Caki2 (cell line): ENCODE data around the gene BLMH. TPM values are rescaled to one million over a fixed set of nuclear protein-coding genes. Genes with fewer than 3 reads are reported as not detected.
A peak's percentile ranks its signal among the peaks of the same experiment; 100 is the strongest.

Experiments used
- DNase-seq: peaks from one replicate; pipeline ENCODE4 v3.0.0-alpha.2; 2015; ENCODE audit warnings: low read depth
- in situ Hi-C: cut with HindIII; loops from 2 replicates; pipeline ENCODE4 v1.10.0; 2016; ENCODE audit warnings: low sequenced_read_pairs, low pct_unique_long_range_greater_than_20kb, mixed read lengths
- total RNA-seq: library from RNA; depleted of rRNA; stranded (reverse); fragments of >200 nt; shearing (Covaris generic); gene quantifications from 2 replicates; pipeline ENCODE4 v1.2.3, GENCODE V29; 2014; ENCODE audit warnings: low replicate concordance

BLMH gene
- total RNA-seq, 1 experiment from 2014 or later = 42.2 TPM

DNA sequence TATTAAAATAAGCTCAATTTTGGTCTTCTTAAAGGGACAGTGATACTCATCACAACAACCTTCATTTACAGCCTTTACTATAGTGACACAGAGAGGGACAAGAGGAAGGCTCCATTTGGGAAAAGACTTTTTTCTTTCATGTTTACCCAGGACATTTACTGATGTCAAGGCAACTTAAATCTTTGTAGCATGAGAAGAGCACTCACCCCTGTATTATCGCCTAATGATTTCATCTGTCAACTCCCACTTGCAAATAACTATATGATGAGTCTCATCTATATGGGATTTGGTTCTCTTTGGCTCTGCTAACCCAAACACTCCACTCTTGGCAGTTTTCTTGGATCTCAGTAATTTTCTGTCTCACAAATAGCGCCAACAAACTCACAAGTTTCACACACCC lies 24.1 kb downstream of the BLMH start:
- DNase-seq = no peak
- in situ Hi-C loops = loop anchor here (25.0 kb wide), 1 partner anchor 130 kb away; no protein-coding TSS in a partner anchor

DNA sequence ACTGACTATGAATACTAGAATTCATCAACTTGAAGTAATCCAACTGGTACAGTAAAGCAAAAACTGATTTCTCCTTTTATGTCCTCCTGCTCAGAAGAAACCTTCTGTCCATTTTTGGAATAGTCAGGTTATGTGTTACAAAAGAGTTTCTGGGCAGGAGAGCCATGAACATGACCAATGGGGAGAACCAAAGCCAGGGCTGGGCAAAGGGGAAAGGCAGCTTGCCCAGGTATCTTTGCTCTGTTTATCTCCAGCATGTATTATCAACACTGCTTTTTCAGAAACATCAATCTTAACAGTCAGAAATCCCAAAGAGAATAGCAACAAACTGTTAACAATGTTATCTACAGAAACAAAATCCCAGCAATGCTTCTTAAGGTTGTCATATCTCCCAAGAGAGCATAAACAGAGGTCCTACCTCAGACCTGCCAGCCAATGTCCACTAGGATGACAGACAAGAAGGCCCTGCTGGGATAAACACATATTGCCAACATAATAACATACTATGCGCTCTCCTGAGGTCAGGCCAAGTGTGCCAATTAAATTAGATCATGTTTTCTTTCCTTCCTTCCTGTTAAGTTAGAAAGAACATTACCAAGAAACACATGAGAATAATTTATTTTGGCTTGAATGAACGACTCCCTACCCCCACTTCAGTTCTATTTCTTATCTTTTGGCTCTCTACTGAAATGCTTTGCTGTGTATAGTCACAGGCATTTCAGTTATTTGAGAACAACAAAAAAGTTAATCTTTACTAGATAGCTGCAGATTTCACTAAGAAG lies 28.0 kb downstream of the BLMH start:
- in situ Hi-C loops = loop anchor here (25.0 kb wide), 1 partner anchor 126 kb away; no protein-coding TSS in a partner anchor
- peak; percentile 93 for DNase-seq

DNA sequence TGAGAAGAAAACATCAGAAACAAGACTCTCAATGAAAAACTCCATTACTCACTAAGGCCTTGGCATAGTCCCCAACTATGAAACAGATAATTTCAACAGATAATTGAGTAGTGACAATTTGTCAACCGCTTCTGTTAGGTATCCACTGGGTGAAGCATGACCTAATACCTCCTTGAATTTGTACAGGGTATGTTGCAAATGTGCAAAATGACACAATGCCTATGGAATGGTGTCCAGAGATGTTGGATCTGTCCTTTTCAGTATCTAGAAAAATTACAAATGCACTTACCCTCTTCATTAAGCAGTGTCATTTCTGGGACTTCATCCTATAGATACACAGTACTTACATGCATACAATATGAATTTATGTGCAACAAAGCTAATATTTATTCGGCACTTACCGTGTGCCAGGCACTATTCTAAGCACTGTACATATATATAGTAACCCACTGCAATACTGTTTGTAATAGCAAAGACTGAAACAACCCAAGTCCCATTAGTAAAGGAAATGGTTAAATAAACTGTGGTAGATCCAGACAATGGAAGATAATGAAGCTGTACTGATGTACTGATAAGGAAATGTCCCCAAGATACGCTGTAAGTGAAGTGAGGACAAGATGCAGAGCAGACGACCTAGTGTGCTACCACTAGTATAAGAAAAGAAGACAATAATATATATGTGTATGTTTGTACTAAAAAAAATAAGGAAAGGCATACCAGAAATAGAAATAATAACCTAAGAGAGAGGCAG lies 34.8 kb downstream of the BLMH start:
- in situ Hi-C loops = loop anchor here (25.0 kb wide), 1 partner anchor 120 kb away; no protein-coding TSS in a partner anchor
- DNase-seq = no peak

DNA sequence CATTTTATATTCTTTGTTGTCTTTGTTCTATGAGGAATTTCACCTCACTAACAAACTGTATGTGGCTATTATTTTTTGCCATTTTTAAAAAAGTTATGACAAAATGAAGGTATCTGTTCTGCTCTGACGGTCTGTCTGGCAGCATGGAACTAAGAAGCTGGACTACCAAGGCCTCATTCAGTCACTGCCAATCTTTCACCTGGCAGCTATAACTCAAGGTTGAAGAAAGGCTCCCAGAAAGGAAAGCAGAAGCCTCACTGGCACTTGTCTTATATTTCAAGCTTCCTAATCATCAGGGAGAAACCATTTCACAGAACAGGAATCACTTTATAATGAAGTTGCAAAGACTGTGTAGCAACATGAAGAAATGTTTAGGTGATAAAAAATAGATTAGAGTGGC lies 37.6 kb downstream of the BLMH start:
- in situ Hi-C loops = loop anchor here (25.0 kb wide), 1 partner anchor 117 kb away; no protein-coding TSS in a partner anchor
- DNase-seq = no peak

DNA sequence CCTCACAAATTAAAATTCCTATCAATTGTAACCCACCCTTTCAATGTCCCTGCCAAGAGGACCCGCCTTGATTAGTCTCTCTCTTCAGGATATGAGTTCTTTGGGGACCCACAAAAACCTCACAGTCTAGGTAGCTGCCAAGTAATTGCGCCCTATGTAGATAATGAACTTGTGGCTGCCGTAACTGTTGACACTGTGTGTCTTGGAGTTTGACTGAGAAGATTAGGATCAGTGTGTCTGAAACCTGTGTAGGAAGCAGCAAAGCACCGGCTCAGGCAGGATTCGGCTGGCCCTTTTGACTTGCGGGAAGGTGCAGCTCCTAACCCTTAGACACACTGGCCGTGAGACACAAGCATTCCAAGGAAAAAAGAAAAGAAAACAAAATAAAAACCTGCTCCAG lies 38.4 kb downstream of the BLMH start:
- DNase-seq = no peak
- in situ Hi-C loops = loop anchor here (25.0 kb wide), 1 partner anchor 116 kb away; no protein-coding TSS in a partner anchor

DNA sequence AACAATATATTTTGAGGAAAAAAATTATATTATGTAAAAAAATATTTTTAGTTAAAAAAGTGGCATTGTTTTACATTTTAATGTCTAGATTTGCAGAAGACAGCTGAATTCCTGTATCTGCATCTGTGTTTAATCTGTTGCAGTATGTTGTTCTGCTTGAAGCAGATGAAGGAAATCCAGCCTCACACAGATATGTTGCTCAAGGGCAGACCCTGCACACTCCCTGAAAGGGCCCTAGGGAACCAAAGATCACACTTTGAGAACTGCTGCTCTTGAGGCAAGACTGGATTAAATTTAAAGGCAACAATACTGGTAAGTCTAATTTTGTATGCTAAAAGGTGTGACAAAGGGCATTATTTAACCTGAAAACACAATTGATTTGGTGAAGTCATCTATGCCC lies 39.8 kb downstream of the BLMH start:
- DNase-seq = no peak
- in situ Hi-C loops = loop anchor here (25.0 kb wide), 1 partner anchor 115 kb away; no protein-coding TSS in a partner anchor

DNA sequence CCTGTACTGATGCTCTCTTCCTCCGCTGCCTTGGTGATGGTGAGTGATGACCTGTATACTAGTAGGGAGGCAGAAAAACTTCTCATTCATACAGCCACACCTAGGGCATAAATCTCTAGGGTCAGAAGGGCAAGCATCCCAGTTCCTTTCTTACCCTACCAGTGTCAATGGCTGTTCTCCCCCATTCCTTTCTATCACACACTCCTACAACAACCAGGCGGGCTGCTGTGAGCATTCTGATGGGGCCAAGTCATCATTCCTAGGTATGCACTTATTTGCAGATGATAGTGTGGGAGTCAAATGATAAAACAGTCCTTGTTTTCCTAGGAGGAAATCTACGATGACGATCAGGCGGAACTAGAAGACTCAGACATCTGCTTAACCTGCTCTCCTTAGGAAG lies 42.3 kb downstream of the BLMH start:
- DNase-seq = no peak
- in situ Hi-C loops = no loop called here

DNA sequence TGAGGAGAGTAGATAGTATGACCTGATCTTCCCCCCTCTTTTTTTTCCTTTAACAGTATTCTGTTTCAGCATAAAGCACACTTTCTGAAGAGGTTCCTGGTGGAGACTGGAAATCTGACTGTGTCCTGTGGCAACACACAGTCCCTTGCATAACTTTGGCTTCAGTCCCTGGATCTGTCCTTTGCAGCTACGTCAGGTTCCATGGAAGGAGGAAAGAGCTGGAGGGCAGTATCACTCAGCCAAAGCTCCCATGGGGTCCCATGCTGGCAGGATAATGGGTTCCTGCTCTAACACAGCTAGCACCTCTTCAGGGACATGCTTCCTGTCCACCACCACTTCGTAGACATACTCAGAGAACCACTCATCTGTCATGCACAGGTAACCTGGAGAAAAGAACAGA lies 43.0 kb downstream of the BLMH start:
- DNase-seq = no peak
- in situ Hi-C loops = no loop called here

DNA sequence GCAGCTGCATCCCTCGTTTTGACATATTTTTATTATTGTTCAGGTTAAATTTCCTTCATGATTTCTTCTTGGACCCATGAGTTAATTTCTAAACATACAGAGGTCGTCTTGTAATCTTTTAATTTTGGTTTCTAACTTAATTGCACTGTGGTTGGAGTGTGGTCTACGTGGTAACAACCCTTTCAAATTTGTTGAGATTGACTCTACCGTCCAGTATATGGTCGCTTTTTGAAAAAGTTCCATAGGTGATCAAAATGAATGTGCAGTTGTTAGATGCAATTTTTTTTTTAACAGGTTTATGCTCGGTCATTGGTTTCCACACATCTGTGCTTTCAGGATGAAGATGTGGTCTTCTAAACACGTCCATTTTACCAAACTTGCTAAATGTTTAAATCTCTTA lies 45.3 kb downstream of the BLMH start:
- in situ Hi-C loops = no loop called here
- no peak for DNase-seq

DNA sequence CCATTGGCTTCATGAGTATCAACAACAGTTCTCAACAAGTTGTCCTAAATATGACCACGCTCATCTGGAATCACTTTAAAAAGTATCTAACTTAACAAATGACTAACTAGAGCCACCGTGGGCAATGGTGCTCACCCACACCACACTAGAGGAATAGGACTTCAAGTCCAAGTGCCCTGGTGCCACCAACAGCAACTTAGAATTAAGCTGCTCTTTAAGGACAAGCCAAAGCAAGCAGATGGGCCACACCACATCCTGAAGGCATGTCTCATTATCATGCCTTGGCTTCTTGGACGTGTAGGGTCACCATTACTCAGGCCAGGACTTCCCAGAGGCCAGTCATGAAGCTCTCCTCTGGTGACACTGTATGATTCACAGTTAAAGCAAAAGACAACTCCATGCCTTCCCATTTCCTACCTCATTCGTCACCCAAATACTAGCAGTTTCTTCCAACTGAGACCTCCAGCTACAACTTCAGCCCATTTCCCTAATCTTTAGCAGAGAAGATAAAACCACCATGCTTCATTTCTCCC lies 46.8 kb downstream of the BLMH start:
- in situ Hi-C loops = no loop called here
- DNase-seq = peak; percentile 37

DNA sequence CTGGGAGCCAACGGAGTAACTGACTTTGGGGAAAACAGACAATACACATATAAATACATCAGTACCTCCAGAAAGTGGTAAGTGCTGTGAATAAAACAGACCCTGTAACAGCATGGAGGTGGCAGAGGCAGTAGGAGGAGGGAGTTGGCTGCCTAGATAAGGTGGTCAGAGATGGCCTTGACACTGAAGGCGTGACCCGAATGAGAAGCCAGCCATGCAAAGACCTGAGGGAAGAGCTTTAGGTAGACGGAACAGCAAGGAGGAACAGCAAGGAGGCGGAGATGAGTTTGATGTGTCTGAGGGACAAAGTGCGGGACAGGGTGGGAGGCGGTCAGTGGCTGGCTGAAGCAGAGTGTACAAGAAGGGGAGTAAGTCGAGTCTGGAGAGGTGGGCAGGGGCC lies 48.2 kb downstream of the BLMH start:
- in situ Hi-C loops = no loop called here
- DNase-seq = no peak

DNA sequence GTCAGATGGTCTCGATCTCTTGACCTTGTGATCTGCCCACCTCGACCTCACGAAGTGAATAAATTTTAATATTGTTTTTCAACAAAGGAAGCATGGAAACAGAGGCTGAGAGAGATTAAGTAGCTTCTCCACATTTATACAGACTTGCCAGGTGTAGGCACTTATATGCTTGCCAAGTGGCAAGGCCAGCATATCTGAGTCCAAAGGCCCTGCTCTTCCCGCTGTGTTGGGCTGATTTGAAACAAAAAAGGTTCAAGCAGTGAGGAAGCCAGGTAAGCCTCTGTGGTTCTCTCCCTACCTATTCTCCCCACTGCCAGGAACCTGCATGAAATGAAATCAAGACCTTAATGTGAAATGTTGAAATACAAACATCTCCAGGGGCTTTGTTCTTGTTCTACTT lies 48.7 kb downstream of the BLMH start:
- no peak for DNase-seq
- in situ Hi-C loops = no loop called here

DNA sequence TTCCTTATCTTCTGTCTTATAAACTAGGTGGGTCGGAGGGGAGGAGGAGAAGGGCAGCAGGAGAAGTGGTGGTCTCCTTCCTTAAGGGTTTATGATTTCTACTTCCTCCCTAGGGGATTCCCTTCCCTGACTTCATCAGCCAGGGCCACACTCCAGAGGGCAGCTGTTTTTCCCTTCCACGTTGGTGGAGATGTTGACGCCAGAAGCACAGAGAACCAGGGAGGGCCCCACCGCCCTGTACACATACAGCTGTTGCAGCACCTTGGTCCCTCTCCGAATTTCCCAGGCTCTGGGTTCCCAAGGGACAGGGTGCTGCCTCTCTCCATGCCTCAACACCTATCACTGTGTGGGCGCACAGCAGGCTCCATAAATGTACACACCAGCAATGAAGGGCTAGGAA lies 50.7 kb downstream of the BLMH start:
- DNase-seq = no peak
- in situ Hi-C loops = no loop called here

DNA sequence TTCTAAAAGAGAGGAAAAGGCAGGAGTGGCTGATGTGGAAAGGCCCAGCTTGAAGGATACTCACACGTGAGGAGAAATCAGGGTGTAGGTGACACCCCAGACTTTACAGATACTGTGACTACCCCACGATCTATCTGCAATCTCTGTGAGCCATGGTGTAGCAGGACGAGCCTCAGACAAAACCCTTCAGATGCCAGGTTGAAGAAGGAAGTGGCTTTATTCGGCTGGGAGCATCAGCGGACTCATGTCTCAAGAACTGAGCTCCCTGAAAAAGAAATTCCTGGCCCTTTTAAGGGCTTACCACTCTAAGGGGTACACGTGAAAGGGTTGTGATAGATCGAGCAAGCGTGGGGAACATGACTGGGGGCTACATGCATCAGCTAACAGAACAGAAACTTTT lies 51.6 kb downstream of the BLMH start:
- DNase-seq = no peak
- in situ Hi-C loops = no loop called here

DNA sequence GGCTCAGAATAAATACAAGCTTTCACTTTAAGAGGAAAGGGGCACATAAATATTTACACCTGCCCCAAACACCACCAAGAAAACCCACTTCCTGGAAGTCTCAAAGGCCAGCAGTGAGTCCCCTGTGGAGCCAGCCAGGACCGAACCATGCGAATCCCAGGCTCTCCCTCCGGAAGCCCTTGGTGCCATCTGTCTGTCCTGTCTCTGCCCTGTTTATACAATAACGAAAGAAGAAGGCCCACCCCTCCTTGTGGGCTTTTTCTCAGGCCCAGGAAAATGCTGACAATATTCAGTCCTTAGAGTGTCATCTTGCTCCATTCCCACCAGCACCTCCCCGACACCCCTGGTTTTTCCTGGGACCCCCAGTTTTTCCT lies 52.7 kb downstream of the BLMH start:
- DNase-seq = no peak
- in situ Hi-C loops = no loop called here

DNA sequence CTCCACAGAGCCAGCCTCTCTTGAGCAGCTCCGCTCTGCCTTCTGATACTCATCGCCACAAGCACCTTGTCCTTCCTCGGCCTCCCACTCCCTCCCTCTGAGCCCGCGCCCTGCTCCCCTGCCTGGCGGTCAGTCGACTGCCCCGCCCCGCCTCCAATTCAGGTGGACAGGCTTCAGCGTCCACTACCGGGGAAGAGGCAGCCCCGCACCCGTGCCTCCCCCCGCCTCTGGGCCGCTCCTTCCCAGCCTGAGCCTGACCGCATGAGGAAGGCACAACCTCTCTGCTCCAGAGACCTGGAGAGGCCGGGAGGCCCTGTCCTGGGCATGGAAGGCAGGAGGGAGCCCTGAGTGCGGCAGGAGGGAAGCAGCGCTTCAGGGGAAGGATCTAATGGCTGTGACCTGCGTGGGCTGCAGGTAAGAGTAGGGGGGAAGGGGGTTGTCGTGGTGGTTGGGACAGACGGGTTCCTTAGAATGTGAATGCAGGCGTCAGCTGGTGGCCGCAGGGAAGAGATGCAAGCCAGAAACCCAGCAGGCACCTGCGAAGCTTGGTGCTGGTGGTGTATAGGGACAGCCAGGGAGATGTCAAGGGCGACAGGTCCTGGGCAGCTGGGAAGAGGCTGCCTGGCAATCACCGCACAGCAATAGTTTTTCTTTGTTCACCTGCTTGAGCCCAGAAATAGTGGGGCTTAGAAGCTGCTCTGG lies 53.2 kb downstream of the BLMH start:
- in situ Hi-C loops = no loop called here
- DNase-seq = no peak

DNA sequence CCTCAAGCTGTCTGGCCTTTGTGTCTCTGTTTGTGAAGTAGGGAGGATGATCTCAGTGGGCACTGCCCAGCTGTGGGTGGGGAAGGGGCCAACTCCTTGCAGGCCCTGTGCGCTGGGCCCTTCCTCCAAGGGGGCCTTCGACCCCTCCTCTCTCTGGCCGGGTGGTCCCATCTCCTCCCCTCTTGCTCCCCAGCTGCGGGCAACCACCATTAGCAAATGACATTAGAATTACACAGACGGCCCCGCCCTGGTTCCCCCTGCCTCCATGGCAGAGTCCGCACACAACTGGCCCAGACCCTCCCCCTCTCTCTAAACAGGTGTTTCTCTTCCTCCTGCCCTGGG lies 53.8 kb downstream of the BLMH start:
- in situ Hi-C loops = no loop called here
- DNase-seq = no peak

DNA sequence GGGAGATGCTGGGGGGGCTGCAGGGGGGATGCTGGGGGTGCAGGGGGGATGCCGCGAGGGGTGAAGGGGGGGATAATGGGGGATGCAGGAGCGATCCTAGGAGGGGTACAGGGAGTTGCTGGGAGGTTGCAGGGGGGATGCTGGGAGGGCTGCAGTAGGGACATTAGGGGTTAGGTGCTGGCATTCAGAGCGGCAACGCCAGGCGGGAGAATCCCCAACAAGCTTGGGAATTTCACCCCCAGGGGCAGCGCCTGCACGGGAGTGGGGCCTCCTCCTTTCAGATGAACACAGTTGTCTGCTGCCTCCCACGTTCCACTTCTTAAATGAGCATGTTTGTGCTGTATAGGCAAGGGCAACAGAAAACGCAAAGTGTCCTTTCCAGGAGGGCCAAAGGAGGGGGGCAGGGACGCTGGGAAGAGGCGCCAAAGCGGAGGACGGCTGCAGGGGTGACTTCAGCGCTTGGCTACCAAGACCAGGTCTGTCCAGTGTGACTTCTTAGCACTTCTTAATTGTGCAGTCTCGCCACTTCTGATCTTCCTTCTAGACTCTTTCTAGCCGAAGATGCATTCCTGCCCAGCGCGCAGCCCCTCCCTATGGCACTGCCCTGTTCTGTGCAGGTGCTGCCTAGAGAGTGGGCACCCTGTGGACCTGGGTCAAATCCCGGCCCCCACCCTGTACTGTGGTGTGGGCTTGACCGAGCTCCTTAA lies 54.3 kb downstream of the BLMH start:
- in situ Hi-C loops = no loop called here
- DNase-seq = no peak
